Esophagus (tissue), 2 donors: ENCODE measurements around the gene ADRA1B. TPM values are rescaled to one million over a fixed set of nuclear protein-coding genes. Genes with fewer than 3 reads are reported as not detected.

Source experiments
- H3K27ac ChIP-seq, 2 donors: one replicate each; pipeline ENCODE4 v1.5.1; 2013; ENCODE audit warnings: low read depth in 2 of 2, mild to moderate bottlenecking in 2 of 2, inconsistent platforms in 1 of 2, low read length in 1 of 2, moderate library complexity in 1 of 2
- H3K27me3 ChIP-seq, 2 donors: one replicate each; pipeline ENCODE4 v1.6.1; 2013; ENCODE audit warnings: low read length in 2 of 2, control low read depth in 1 of 2, mild to moderate bottlenecking in 1 of 2; ENCODE audit not compliant: insufficient read depth in 2 of 2, control insufficient read depth in 1 of 2
- H3K36me3 ChIP-seq, 2 donors: one replicate each; pipeline ENCODE4 v1.6.1; 2013; ENCODE audit warnings: low read length in 1 of 2; ENCODE audit not compliant: control insufficient read depth in 2 of 2, insufficient read depth in 2 of 2
- H3K4me1 ChIP-seq, 2 donors: one replicate each; pipeline ENCODE4 v1.6.1; 2013; ENCODE audit warnings: low read length in 1 of 2; ENCODE audit not compliant: control insufficient read depth in 2 of 2, insufficient read depth in 2 of 2
- H3K4me3 ChIP-seq, 2 donors: one replicate each; pipeline ENCODE4 v1.5.1; 2013; ENCODE audit warnings: low read length in 2 of 2, mild to moderate bottlenecking in 2 of 2, low read depth in 1 of 2, moderate library complexity in 1 of 2
- H3K9me3 ChIP-seq, 2 donors: one replicate each; pipeline ENCODE4 v1.6.1; 2013; ENCODE audit warnings: mild to moderate bottlenecking in 2 of 2, low read depth in 1 of 2, low read length in 1 of 2, moderate library complexity in 1 of 2; ENCODE audit not compliant: control insufficient read depth in 2 of 2, insufficient read depth in 1 of 2
- WGBS, 2 donors: extraction: QIAGEN DNeasy Blood & Tissue Kit; methylation state at CpG; one replicate each; pipeline ENCODE4 v1.1.7; 2013; 5-methylcytosine and 5-hydroxymethylcytosine counted together
- polyA plus RNA-seq, 2 donors: library from polyadenylated mRNA; stranded (reverse); fragments of 200-250 nt; gene quantifications; one replicate each; pipeline ENCODE4 v1.2.3, GENCODE V29; 2013
- donor health status: healthy with polysubstance abuse.
- donor health status: Bipolar disorder and iron deficiency.

Gene ADRA1B
- polyA plus RNA-seq, 2 donors = 0.04 to 0.08 TPM

DNA sequence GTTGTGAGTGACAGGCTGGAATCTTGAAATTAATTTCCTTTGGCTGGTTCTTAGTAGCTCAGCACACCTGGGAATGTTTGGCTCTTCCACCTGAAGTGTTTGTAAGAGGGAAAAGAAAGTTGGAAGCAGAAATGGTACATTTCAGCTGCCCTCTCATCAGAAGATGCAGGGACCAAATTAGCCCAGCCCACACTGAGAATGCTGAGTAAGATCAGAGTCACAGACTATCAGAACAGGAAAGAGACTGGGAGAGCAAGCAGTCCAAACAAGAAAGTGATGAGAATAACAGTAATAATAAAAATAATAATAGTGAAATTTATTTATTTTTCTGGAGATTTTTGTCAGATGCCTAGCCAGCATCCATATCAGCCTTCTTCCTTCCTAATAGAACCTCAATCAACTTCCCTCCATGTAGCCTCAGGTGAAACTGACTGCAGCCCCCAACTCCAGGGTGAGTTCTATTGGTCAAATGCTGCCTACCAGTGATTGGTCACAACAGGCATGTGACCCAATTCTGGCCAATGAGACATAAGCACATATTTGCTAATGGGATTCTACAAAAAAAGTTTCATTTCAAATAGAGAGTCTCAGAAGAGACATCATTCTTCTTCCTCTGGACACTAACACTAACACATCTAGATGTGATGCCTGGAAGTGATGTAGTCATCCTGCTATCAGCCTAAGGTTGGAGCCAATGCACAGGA is 31.2 kb upstream of the ADRA1B start:
- H3K4me1 ChIP-seq = no peaks in the 10 kb centered on the region
- no peaks in the 10 kb centered on the region for H3K36me3 ChIP-seq
- no peak overlapping the region for H3K4me3 ChIP-seq
- no peak overlapping the region for H3K27ac ChIP-seq
- no peaks in the 10 kb centered on the region for H3K27me3 ChIP-seq
- no peaks in the 10 kb centered on the region for H3K9me3 ChIP-seq

DNA sequence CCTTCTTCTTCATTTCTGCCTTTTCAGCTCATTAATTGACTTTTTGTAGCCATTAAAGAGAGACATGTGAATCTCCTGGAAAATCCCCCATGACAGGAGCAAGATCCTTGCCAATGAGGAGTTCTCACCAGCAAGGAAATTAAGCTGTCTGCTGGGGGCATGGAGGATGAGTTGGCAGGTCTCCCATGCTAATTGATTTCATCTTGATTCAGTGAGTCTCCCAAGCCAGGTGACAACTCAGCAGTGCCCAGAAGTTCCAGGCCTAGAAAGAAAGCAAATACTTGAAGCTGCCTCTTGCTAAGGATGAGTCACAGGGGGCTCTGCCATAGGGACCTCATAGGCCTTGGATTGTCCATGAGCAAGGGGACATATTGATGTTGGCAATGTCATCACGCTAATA is 30.0 kb upstream of the ADRA1B start:
- H3K9me3 ChIP-seq = no peaks in the 10 kb centered on the region
- H3K4me1 ChIP-seq = no peaks in the 10 kb centered on the region
- H3K4me3 ChIP-seq = no peak overlapping the region
- H3K27ac ChIP-seq = no peak overlapping the region
- H3K36me3 ChIP-seq = no peaks in the 10 kb centered on the region
- H3K27me3 ChIP-seq = no peaks in the 10 kb centered on the region
- 86 to 92% methylated on average over 1 of the region's 1 CpG for WGBS, 2 donors

DNA sequence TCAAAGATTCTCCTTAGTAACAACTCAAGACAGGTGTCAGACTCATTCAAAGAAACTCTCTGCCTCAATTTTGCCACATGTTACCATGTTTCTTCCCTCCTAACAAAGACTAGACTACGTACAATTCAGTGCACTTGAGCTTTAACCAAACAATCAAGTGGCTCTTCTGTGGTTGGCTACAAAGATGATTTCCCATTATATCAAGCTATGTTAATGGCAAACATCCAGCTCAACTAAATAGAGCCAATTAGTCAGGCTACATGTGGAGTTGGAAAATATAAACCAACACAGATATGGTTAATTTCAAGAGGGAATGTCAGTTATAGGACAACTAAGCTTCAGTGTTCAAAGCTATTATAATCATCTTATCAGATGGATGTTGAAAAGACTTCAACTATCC is 29.2 kb upstream of the ADRA1B start:
- WGBS, 2 donors = 49 to 56% methylated on average over 1 of the region's 1 CpG

DNA sequence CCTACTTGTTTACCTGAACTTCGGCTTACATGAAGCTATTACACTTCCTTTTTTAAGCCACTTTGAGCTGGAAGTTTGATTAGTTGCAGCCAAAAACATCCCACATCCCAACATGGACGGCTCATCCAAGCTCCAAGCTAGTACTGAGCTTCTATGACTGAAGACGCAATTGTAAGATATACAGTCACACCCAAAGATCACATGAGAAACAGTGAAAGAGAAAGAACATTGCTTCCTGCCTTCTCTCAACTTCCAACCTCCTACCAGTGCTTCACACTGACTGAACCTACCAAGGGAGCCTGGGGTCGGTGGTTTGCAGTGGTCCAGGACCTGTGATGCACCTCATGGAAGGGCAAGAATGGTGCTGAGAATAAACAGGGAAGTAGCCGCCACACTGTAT is 27.4 kb upstream of the ADRA1B start:
- 72 to 83% methylated on average over 5 of the region's 5 CpGs for WGBS, 2 donors
- no peaks in the 10 kb centered on the region for H3K4me1 ChIP-seq
- H3K4me3 ChIP-seq = no peak overlapping the region
- H3K27ac ChIP-seq = no peak overlapping the region
- H3K9me3 ChIP-seq = no peaks in the 10 kb centered on the region
- no peaks in the 10 kb centered on the region for H3K27me3 ChIP-seq
- no peaks in the 10 kb centered on the region for H3K36me3 ChIP-seq

More for the DNA sequence above, 29.2 kb upstream of the ADRA1B start:
- H3K4me1 ChIP-seq = no peaks in the 10 kb centered on the region
- no peak overlapping the region for H3K4me3 ChIP-seq
- H3K27ac ChIP-seq = no peak overlapping the region
- H3K27me3 ChIP-seq = no peaks in the 10 kb centered on the region
- H3K9me3 ChIP-seq = no peaks in the 10 kb centered on the region
- H3K36me3 ChIP-seq = no peaks in the 10 kb centered on the region

DNA sequence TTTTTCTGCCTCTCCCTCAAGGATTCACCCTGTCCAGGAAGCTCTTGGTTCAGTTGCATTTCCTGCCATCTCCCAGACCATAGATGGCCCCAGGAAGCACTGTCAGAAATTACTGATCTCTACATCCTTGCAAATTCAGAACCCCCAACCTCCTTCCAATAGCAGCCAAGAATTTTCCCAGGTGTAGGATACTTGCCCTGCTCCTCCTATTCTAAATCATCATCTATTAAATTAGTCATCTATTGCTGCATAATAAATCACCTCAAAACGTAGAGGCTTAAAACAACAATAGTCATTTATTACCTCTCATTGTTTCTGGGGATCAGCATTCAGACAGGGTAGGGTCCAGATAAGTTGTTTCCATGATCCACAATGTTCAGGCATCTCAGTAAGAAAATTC is 26.1 kb upstream of the ADRA1B start:
- 30 to 34% methylated on average over 1 of the region's 1 CpG for WGBS, 2 donors
- no peaks in the 10 kb centered on the region for H3K36me3 ChIP-seq
- no peaks in the 10 kb centered on the region for H3K27me3 ChIP-seq

DNA sequence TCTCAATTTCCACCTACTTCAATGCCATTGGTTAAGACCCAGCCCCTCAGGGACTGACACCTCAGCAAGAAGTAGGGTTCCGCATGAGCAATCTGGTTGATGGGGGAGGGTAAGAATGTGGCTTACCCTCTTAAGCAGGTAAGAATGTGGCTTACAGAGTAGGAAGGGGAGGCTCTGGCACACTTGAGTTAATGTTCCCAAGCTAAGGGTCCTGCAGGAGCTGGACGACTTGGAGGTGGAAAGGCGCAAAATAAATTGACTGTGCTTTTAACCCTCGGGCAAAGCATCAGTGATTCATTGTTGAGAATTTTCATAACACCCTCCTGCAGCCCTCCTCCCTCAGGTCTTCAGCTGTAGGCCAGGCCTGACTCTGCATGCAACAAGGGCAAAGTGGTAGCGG is 24.9 kb upstream of the ADRA1B start:
- H3K9me3 ChIP-seq = no peaks in the 10 kb centered on the region
- WGBS, 2 donors = 83 to 84% methylated on average over 5 of the region's 5 CpGs
- H3K27ac ChIP-seq = no peak overlapping the region
- no peak overlapping the region for H3K4me3 ChIP-seq
- no peaks in the 10 kb centered on the region for H3K27me3 ChIP-seq
- no peaks in the 10 kb centered on the region for H3K4me1 ChIP-seq
- H3K36me3 ChIP-seq = no peaks in the 10 kb centered on the region

More for the DNA sequence above, 26.1 kb upstream of the ADRA1B start:
- Histone ChIP-seq H3K4me3 (no peak overlapping the region), H3K9me3 (no peaks in the 10 kb centered on the region), H3K27ac (no peak overlapping the region), H3K4me1 (no peaks in the 10 kb centered on the region)

DNA sequence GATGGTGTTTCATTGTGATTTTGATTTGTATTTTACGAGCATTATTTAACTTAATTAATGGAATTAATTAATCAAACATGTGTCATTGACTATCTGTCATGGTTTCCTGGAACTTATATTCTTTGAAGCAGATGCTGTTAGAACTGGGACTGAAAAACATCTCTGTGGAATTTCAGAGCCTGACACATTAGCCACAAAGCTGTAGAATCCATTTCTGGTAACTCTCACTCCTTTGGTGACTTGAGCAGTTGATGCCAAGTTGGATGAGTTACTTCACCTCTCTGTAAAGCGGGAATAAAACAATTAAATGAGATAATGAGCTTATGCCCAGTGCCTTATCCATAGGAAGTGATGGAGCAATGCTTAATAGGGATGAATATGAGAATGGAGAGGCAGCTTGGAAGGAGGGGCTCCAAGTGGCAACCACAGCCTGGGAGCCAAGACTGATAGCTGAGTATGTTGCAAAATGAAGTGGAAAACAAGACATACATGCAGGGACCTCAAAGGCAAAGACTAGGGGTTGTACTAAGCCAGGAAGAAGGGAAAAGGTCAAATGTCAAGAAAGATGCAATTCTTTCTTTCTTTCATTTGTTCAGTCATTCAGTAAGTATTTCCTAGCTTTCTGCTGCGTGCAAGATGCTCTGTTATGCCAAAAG is 23.1 kb upstream of the ADRA1B start:
- 87 to 89% methylated on average over 3 of the region's 3 CpGs for WGBS, 2 donors

DNA sequence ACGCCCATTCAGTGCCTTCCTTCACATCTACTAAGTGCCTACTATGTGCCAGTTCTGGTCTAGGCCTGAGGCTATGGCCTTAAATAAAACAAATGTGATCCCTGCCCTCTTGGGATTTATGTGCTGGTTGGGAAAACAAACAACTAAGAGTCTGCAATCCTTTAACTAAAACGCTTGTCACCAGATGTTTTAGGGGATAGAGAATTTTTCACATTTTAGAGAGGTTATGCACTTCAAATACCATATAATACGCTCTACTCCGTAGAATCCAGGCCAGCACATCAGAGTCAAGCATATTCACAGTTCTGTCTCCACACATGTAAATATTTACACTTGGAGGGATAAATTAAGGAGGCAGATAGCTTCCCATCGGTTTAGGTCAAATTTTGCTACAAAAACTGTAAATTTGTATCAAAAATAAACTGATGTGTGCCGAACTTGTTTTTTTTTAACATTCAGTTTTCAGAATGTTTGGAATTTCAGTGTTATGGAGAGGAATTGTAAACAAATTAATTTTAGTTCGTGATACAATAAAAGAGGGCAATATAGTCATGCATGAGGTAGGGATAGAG is 22.0 kb upstream of the ADRA1B start:
- Histone ChIP-seq H3K9me3 (peaks cover 0 to 3% of the 10 kb centered on the region in 2 donors), H3K36me3 (no peaks in the 10 kb centered on the region), H3K27me3 (no peaks in the 10 kb centered on the region), H3K4me1 (no peaks in the 10 kb centered on the region), H3K27ac (no peak overlapping the region), H3K4me3 (no peak overlapping the region)
- WGBS, 2 donors = 62% methylated on average over 7 of the region's 7 CpGs

More for the DNA sequence above, 23.1 kb upstream of the ADRA1B start:
- H3K36me3 ChIP-seq = no peaks in the 10 kb centered on the region
- no peaks in the 10 kb centered on the region for H3K4me1 ChIP-seq
- no peaks in the 10 kb centered on the region for H3K27me3 ChIP-seq
- H3K27ac ChIP-seq = peak overlapping the region in 1 of 2 donors; percentile 9
- H3K4me3 ChIP-seq = no peak overlapping the region
- peaks cover 0 to 3% of the 10 kb centered on the region in 2 donors for H3K9me3 ChIP-seq

DNA sequence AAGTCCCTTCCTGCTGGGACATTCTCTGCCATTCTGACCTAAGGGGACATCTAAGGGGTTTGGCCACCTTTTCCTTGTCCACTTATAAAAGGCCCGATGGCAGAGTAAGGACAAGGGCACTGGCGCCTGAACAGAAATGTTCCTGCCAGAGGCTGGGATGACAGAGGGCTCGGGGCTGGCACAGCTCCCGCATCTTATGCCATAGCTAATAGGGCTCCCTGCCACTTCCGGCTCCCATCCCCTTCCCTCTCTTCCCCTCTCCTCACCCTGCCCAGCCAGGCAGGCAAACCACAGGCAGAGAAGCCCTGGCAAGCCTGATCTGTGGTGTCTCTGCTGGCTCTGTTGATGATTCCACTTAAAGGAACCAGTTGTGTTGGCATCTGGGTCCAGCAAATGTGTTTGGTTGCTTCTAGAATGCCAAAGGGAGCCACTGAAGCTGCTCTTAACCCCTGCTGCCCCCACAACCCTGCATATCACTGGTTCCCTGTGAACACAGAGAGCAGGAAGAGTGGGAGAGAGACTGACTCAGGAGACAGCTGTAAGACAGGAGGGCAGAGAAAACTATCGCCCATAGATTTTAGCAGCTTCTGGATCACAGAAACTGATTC is 18.4 kb upstream of the ADRA1B start:
- peaks cover 0 to 2% of the 10 kb centered on the region in 2 donors for H3K4me1 ChIP-seq
- no peak overlapping the region for H3K27ac ChIP-seq
- 76 to 80% methylated on average over 6 of the region's 6 CpGs for WGBS, 2 donors
- H3K27me3 ChIP-seq = no peaks in the 10 kb centered on the region
- H3K4me3 ChIP-seq = no peak overlapping the region
- H3K36me3 ChIP-seq = no peaks in the 10 kb centered on the region
- peaks cover 0 to 3% of the 10 kb centered on the region in 2 donors for H3K9me3 ChIP-seq
